AG09319 (cell line): ENCODE results near the gene ADAMTSL1.

Experiments
- DNase-seq: peaks from one replicate; pipeline ENCODE4 v3.0.0-alpha.2; 2010; ENCODE audit warnings: low read depth; ENCODE audit errors: extremely low read depth
- CTCF ChIP-seq: IDR thresholded peaks from 2 replicates; pipeline ENCODE4 v1.5.1; 2011; ENCODE audit warnings: low read depth, mild to moderate bottlenecking, inconsistent platforms, low read length, moderate library complexity

The ADAMTSL1 gene

GRCh38 chr9:18821788-18822187 lies 347.8 kb downstream of the ADAMTSL1 start:
- TF ChIP-seq CTCF: no peak
- peak; percentile 4 for DNase-seq

GRCh38 chr9:18822850-18823249 lies 348.9 kb downstream of the ADAMTSL1 start:
- no peak for DNase-seq
- TF ChIP-seq CTCF: no peak

DNA sequence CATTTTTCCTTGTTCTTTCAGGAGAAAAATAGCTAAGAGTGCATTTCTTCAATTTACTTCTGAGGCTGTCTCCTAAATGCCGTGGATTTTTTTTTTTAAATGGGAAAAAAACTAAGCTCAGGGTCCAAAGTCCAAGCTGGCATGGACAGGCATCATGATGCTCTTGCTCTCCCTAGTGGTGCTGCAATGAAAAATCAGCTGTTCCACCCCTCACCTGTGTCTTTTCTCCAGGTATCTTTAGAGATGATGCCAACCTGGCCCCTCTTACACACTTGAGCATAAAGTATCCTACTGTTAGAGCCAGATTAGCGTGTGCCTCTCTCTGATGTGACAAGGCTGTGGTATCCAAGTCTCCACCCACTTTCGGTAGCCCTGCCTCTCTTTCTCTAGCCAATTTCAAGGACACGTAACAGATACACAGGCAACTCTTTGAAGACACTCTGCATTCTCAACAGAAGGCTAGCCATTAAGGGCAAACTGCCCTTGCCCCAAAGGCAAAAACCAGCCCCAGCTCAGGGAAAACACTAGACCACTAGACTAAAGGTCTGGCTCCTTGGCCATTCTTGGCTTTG lies 350.2 kb downstream of the ADAMTSL1 start:
- peak; percentile 33 for TF ChIP-seq CTCF
- DNase-seq: no peak

- DNase-seq: no peak
Measured at GRCh38 chr9:18825656-18826170, 351.8 kb downstream of the ADAMTSL1 start.

DNA sequence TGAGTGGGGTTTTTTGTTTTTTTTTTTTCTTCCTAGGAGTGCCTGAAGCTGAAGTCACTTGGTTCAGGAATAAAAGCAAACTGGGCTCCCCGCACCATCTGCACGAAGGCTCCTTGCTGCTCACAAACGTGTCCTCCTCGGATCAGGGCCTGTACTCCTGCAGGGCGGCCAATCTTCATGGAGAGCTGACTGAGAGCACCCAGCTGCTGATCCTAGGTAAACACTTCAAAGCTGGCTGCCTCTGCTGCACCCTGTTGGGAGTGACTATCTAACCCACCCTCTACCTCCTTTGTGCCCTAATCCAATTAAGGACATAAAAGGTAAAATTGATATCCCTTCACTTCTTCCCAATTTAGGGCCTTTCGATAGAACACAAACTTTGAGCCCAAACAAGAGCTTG lies 352.3 kb downstream of the ADAMTSL1 start:
- no peak for DNase-seq
- no peak for TF ChIP-seq CTCF

More at GRCh38 chr9:18825656-18826170, 351.8 kb downstream of the ADAMTSL1 start:
- no peak for TF ChIP-seq CTCF

- TF ChIP-seq CTCF: no peak
- DNase-seq: no peak
Measured at GRCh38 chr9:18829066-18829465, 355.1 kb downstream of the ADAMTSL1 start.

DNA sequence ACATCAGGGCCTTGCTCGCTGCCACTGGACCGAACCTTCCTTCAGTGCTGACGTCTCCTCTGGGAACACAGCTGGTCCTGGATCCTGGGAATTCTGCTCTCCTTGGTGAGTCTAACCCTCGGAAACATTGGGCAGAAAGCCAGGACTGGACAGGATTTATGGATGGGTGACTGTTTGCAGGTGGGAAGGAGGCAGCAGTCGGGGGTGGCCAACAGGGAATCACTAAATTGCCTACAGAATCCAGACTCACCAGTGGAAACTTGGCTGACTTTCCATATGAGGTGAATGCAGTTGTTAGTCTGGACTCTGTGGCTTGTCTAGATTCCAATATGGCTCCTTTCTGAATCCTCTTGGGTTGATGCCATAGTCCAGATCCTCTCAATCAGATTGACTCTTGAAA lies 355.9 kb downstream of the ADAMTSL1 start:
- no peak for TF ChIP-seq CTCF
- DNase-seq: no peak
